ENCODE measurements around the gene RNF148.

DNA sequence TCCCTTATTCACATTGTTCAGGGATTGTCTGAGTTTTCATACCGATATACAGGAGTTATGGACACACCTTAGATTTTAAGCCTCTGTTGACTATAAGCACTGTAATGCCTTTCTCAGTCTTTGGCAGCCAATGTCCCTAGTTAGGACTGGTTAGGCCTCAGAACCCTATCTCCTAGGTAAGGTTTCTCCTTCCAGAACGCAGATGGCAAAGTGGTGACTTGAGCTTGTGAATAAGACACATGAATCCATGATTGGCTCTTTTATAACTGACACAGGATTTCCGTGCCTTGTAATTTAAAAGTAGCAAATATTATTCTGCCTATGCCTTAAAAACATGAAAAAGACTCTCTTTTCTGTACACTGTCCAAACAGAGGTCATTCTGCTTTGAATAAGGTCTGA lies 12.5 kb upstream of the RNF148 start:
- TF ChIP-seq, protein P1, sequence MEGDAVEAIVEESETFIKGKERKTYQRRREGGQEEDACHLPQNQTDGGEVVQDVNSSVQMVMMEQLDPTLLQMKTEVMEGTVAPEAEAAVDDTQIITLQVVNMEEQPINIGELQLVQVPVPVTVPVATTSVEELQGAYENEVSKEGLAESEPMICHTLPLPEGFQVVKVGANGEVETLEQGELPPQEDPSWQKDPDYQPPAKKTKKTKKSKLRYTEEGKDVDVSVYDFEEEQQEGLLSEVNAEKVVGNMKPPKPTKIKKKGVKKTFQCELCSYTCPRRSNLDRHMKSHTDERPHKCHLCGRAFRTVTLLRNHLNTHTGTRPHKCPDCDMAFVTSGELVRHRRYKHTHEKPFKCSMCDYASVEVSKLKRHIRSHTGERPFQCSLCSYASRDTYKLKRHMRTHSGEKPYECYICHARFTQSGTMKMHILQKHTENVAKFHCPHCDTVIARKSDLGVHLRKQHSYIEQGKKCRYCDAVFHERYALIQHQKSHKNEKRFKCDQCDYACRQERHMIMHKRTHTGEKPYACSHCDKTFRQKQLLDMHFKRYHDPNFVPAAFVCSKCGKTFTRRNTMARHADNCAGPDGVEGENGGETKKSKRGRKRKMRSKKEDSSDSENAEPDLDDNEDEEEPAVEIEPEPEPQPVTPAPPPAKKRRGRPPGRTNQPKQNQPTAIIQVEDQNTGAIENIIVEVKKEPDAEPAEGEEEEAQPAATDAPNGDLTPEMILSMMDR (IDR thresholded peaks at IDR 0.05) = no peak
- no peak for TF ChIP-seq ZFX (IDR thresholded peaks at IDR 0.05; ENCODE audit: borderline replicate concordance)
